LNCaP clone FGC (cell line): ENCODE results near the gene HMCN2.

Experiments
- DNase-seq: peaks from one replicate; pipeline ENCODE4 v3.0.0-alpha.2; 2011; ENCODE audit warnings: low read depth
- H3K4me3 ChIP-seq: 2 replicates; pipeline ENCODE4 v1.5.1; 2011; ENCODE audit warnings: mild to moderate bottlenecking, low read depth, low read length, control low read depth
- CTCF ChIP-seq: IDR thresholded peaks from 2 replicates; pipeline ENCODE4 v1.5.1; 2012; ENCODE audit warnings: mild to moderate bottlenecking; ENCODE audit not compliant: control insufficient read depth, insufficient read depth; ENCODE audit errors: extremely low read depth

HMCN2 gene

GRCh38 chr9:130286781-130287428 lies 21.3 kb downstream of the HMCN2 start:
- DNase-seq = no peak
- H3K4me3 ChIP-seq = no peak overlapping the region
- no peak for TF ChIP-seq CTCF

GRCh38 chr9:130287736-130288135 lies 22.2 kb downstream of the HMCN2 start:
- no peak overlapping the region for H3K4me3 ChIP-seq
- TF ChIP-seq CTCF = no peak
- DNase-seq = peak; percentile 97

- no peak for TF ChIP-seq CTCF
- DNase-seq = no peak
- no peak overlapping the region for H3K4me3 ChIP-seq
Observed at GRCh38 chr9:130288393-130288792, 22.8 kb downstream of the HMCN2 start.

- DNase-seq = no peak
- no peak overlapping the region for H3K4me3 ChIP-seq
- TF ChIP-seq CTCF = no peak
Observed at GRCh38 chr9:130288926-130289690, 23.5 kb downstream of the HMCN2 start.

GRCh38 chr9:130289711-130290241 lies 24.2 kb downstream of the HMCN2 start:
- H3K4me3 ChIP-seq = no peak overlapping the region
- TF ChIP-seq CTCF = no peak
- DNase-seq = no peak

GRCh38 chr9:130290291-130291181 lies 25.0 kb downstream of the HMCN2 start:
- H3K4me3 ChIP-seq = no peak overlapping the region
- TF ChIP-seq CTCF = no peak
- no peak for DNase-seq
